Ascending aorta (tissue), 2 donors: Measurements from ENCODE around the gene CCDC134. TPM values are rescaled to one million over a fixed set of nuclear protein-coding genes. Genes with fewer than 3 reads are reported as not detected.

Source experiments
- DNase-seq, 2 donors: peaks; one replicate each; pipeline ENCODE4 v3.0.0-alpha.2; 2019; ENCODE audit warnings: low spot score in 2 of 2
- H3K27ac ChIP-seq, 2 donors: fragments of 200-600 bp; sonication (generic); one replicate each; pipeline ENCODE4 v1.5.1; 2016 to 2017; ENCODE audit warnings: mild to moderate bottlenecking in 1 of 2
- H3K27me3 ChIP-seq: fragments of 200-600 bp; sonication (generic); one replicate; pipeline ENCODE4 v1.5.1; 2017
- H3K36me3 ChIP-seq, 2 donors: fragments of 200-600 bp; sonication (generic); one replicate each; pipeline ENCODE4 v1.5.1; 2016
- H3K4me1 ChIP-seq, 2 donors: fragments of 200-600 bp; sonication (generic); one replicate each; pipeline ENCODE4 v1.5.1; 2016 to 2017; ENCODE audit warnings: mild to moderate bottlenecking in 1 of 2
- H3K4me3 ChIP-seq, 2 donors: fragments of 200-600 bp; sonication (generic); one replicate each; pipeline ENCODE4 v1.5.1; 2016 to 2017; ENCODE audit warnings: mild to moderate bottlenecking in 1 of 2
- H3K9me3 ChIP-seq, 2 donors: fragments of 200-600 bp; sonication (generic); one replicate each; pipeline ENCODE4 v1.5.1; 2016
- CTCF ChIP-seq, 3 experiments: fragments of 200-600 bp in 2 of 3; fragments of 450-650 bp in 1 of 3; sonication (generic) in 2 of 3; IDR thresholded peaks; one replicate each; pipeline ENCODE4 v1.5.1; 2016 to 2019; ENCODE audit warnings: antibody characterized with exemption in 3 of 3, mild to moderate bottlenecking in 1 of 3, moderate library complexity in 1 of 3
- intact Hi-C: fragments of 100-400 bp; cut with DNase I; formaldehyde crosslinking; loops from one replicate; pipeline ENCODE4 v1.15.1; 2023
- total RNA-seq: library from RNA; depleted of rRNA; stranded (reverse); fragments of >200 nt; gene quantifications from one replicate; pipeline ENCODE4 v1.1.0, GENCODE V29; 2016

The CCDC134 gene
- total RNA-seq, 1 donor from 2014 or later, result 6.4 TPM

- no peak for TF ChIP-seq CTCF (IDR thresholded peaks at IDR 0.05)
- intact Hi-C loops, result no loop called here
- no peak overlapping the region for H3K27ac ChIP-seq
- H3K4me3 ChIP-seq, result peak overlapping the region in 1 of 2 donors; percentile 90
- H3K27me3 ChIP-seq, result no peaks in the 10 kb centered on the region
- H3K36me3 ChIP-seq, result no peaks in the 10 kb centered on the region
- DNase-seq, result no peak
- H3K9me3 ChIP-seq, result no peaks in the 10 kb centered on the region
- H3K4me1 ChIP-seq, result peaks cover 0 to 20% of the 10 kb centered on the region in 2 donors
Measured at GRCh38 chr22:41801886-41802285, 1.4 kb downstream of the CCDC134 start.

- no peak for TF ChIP-seq CTCF (IDR thresholded peaks at IDR 0.05)
- Histone ChIP-seq H3K27ac (no peak overlapping the region), H3K27me3 (no peaks in the 10 kb centered on the region), H3K4me3 (no peak overlapping the region), H3K4me1 (peaks cover 0 to 13% of the 10 kb centered on the region in 2 donors), H3K36me3 (peaks cover 7 to 8% of the 10 kb centered on the region in 2 donors), H3K9me3 (no peaks in the 10 kb centered on the region)
- no peak for DNase-seq
- intact Hi-C loops, result no loop called here
Measured at GRCh38 chr22:41805639-41806038, 5.2 kb downstream of the CCDC134 start.

- no peak for TF ChIP-seq CTCF (IDR thresholded peaks at IDR 0.05)
Measured at GRCh38 chr22:41808400-41808799, 7.9 kb downstream of the CCDC134 start.

GRCh38 chr22:41810022-41810421, 9.5 kb downstream of the CCDC134 start:
- no peak overlapping the region for H3K4me3 ChIP-seq
- no peak overlapping the region for H3K27ac ChIP-seq
- no peak for DNase-seq
- H3K27me3 ChIP-seq, result no peaks in the 10 kb centered on the region
- no peaks in the 10 kb centered on the region for H3K9me3 ChIP-seq
- TF ChIP-seq CTCF (IDR thresholded peaks at IDR 0.05), result no peak
- intact Hi-C loops, result no loop called here
- H3K36me3 ChIP-seq, result peaks cover 8 to 24% of the 10 kb centered on the region in 2 donors
- no peaks in the 10 kb centered on the region for H3K4me1 ChIP-seq

More at GRCh38 chr22:41808400-41808799, 7.9 kb downstream of the CCDC134 start:
- no peak for DNase-seq
- Histone ChIP-seq H3K27ac (no peak overlapping the region), H3K9me3 (no peaks in the 10 kb centered on the region), H3K4me1 (no peaks in the 10 kb centered on the region), H3K4me3 (no peak overlapping the region), H3K36me3 (peaks cover 8 to 22% of the 10 kb centered on the region in 2 donors), H3K27me3 (no peaks in the 10 kb centered on the region)
- intact Hi-C loops, result no loop called here

- H3K27ac ChIP-seq, result no peak overlapping the region
- intact Hi-C loops, result no loop called here
- H3K4me3 ChIP-seq, result no peak overlapping the region
- H3K4me1 ChIP-seq, result no peaks in the 10 kb centered on the region
- peaks cover 8 to 24% of the 10 kb centered on the region in 2 donors for H3K36me3 ChIP-seq
- no peak for DNase-seq
- H3K27me3 ChIP-seq, result no peaks in the 10 kb centered on the region
- no peaks in the 10 kb centered on the region for H3K9me3 ChIP-seq
- no peak for TF ChIP-seq CTCF (IDR thresholded peaks at IDR 0.05)
Measured at GRCh38 chr22:41812805-41813545, 12.5 kb downstream of the CCDC134 start.
